Heart right ventricle (tissue), 16 donors: ENCODE results near the gene MRPL1. TPM values are rescaled to one million over a fixed set of nuclear protein-coding genes. Genes with fewer than 3 reads are reported as not detected.

ENCODE experiments used
- ATAC-seq, 8 donors: fragments of 200-7000 bp; cut with Tn5 transposase; one replicate each; pipeline ENCODE4 v1.9.1; 2020; ENCODE audit warnings: mild to moderate bottlenecking in 8 of 8, moderate library complexity in 8 of 8, moderate number of reproducible peaks in 1 of 8
- DNase-seq, 2 donors: peaks; one replicate each; pipeline ENCODE4 v3.0.0-alpha.2; 2020
- H3K27ac ChIP-seq, 10 donors: fragments of 200-600 bp; sonication (generic) in 2 of 10; one replicate each; pipeline versions ENCODE4 v1.5.0 to v1.8.0; 2020 to 2022; ENCODE audit warnings: mild to moderate bottlenecking in 3 of 10
- H3K27me3 ChIP-seq, 7 donors: fragments of 200-600 bp; one replicate each; pipeline ENCODE4 v1.8.0; 2021 to 2022; ENCODE audit warnings: mild to moderate bottlenecking in 2 of 7
- H3K36me3 ChIP-seq, 9 donors: fragments of 200-600 bp; sonication (generic) in 1 of 9; one replicate each; pipeline versions ENCODE4 v1.5.0 to v1.8.0; 2020 to 2022; ENCODE audit warnings: mild to moderate bottlenecking in 2 of 9
- H3K4me1 ChIP-seq, 9 donors: fragments of 200-600 bp; sonication (generic) in 1 of 9; one replicate each; pipeline versions ENCODE4 v1.5.0 to v1.8.0; 2020 to 2022; ENCODE audit warnings: mild to moderate bottlenecking in 4 of 9
- H3K4me3 ChIP-seq, 10 donors: fragments of 200-600 bp; sonication (generic) in 2 of 10; one replicate each; pipeline versions ENCODE4 v1.5.0 to v1.8.0; 2020 to 2022; ENCODE audit warnings: mild to moderate bottlenecking in 7 of 10, moderate library complexity in 2 of 10
- H3K9me3 ChIP-seq, 11 donors: fragments of 200-600 bp in 10 of 11; sonication (generic) in 2 of 11; one replicate each; pipeline versions ENCODE4 v1.5.0 to v1.8.0; 2013 to 2022; ENCODE audit warnings: mild to moderate bottlenecking in 2 of 11, control low read depth in 1 of 11, moderate library complexity in 1 of 11
- WGBS, 2 donors: extraction: QIAGEN DNeasy Blood & Tissue Kit; methylation state at CpG; one replicate each; pipeline ENCODE4 v1.1.7; 2013; ENCODE audit warnings: inconsistent platforms in 1 of 2; 5-methylcytosine and 5-hydroxymethylcytosine counted together
- intact Hi-C, 10 donors: fragments of 100-400 bp; cut with DNase I; formaldehyde crosslinking; loops; one replicate each; pipeline versions ENCODE4 v1.11.1 to v1.14.2; 2022
- polyA plus RNA-seq, 2 donors: library from polyadenylated mRNA; stranded (reverse); fragments of 200-250 nt; gene quantifications; one replicate each; pipeline ENCODE4 v1.2.3, GENCODE V29; 2013
- total RNA-seq, 10 donors: library from RNA; stranded (reverse); fragmentation: NEBNext Ultra II Directional in 3 of 10; extraction: Animal tissue kit (Norgen Biotek cat#: 25700) in 3 of 10; gene quantifications; one replicate each; pipeline versions ENCODE4 v1.2.1 to v1.2.4, GENCODE V29; 2021 to 2023
- TF ChIP-seq, protein P1 (sequence below), 9 donors: fragments of 200-600 bp; sonication (generic) in 2 of 9; IDR thresholded peaks; one replicate each; pipeline versions ENCODE4 v1.5.0 to v1.8.0; 2021 to 2022; ENCODE audit warnings: antibody characterized with exemption in 9 of 9, mild to moderate bottlenecking in 5 of 9, moderate library complexity in 1 of 9
- donor health status: Arrhythmogenic right ventricular cardiomyopathy.
- donor health status: ischemic (EF 13 %, LVEDD 7.1; RV severe dilation, severe dysfunction).
- donor health status: healthy with polysubstance abuse.
- donor health status: DM: no; HTN: yes; CAD: no.
- donor health status: DM: no; HTN: no; CAD: no.
- donor health status: ischemic (EF 25% LVEDD 6.9; RV normal size, moderate dysfunction).
- donor health status: ischemic (EF 25% LVEDD 5.7; RV mildly dilated, moderate dysfunction).
- donor health status: healthy.
- donor health status: DM: yes; HTN: yes; CAD: no.
- donor health status: Ischemic cardiomyopathy.
- donor health status: ischemic (EF 35%, LVEDD 5.7; RV mildly dilated, moderate dysfunction).
- donor health status: nonischemic (EF 11% LVEDD 7.7; RV severe dilation, severe dysfunction).
- donor health status: DM: yes; HTN: yes; CAD: no.
- donor health status: PGD.
- donor health status: ischemic (EF 29% LVEDD 5.4; RV normal size, mild dysfunction).
- donor health status: nonischemic (EF 23%, LVEDD 6.1; RV moderate dilation, normal function).

MRPL1 gene
- total and polyA plus RNA-seq, 12 donors: 29.1 to 57.6 (median 45.8) TPM

DNA sequence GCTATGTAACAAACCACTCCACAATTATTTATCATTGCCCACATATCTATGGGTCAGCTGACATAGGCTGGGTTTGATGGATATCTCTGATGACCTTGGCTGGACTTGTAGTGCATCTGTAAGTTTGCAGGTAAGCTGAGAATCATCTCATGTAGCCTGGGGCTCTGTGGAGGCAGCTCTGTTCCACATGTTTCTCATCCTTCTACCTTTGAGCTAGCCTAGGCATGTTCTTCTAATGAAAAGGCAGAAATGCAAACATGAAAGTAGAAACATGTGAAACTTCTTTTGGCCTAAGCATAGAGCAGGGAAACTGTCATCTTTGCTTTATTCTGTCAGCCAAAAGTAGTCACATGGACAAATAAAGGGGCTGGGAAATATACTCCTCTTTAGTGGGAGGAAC lies 18.2 kb downstream of the MRPL1 start:
- TF ChIP-seq, protein P1, sequence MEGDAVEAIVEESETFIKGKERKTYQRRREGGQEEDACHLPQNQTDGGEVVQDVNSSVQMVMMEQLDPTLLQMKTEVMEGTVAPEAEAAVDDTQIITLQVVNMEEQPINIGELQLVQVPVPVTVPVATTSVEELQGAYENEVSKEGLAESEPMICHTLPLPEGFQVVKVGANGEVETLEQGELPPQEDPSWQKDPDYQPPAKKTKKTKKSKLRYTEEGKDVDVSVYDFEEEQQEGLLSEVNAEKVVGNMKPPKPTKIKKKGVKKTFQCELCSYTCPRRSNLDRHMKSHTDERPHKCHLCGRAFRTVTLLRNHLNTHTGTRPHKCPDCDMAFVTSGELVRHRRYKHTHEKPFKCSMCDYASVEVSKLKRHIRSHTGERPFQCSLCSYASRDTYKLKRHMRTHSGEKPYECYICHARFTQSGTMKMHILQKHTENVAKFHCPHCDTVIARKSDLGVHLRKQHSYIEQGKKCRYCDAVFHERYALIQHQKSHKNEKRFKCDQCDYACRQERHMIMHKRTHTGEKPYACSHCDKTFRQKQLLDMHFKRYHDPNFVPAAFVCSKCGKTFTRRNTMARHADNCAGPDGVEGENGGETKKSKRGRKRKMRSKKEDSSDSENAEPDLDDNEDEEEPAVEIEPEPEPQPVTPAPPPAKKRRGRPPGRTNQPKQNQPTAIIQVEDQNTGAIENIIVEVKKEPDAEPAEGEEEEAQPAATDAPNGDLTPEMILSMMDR (IDR thresholded peaks at IDR 0.05): no peak
- no peak overlapping the region for H3K4me3 ChIP-seq
- ATAC-seq (no peak), DNase-seq (no peak)
- no peaks in the 10 kb centered on the region for H3K9me3 ChIP-seq
- intact Hi-C loops: no loop called here
- H3K4me1 ChIP-seq: no peaks in the 10 kb centered on the region
- H3K36me3 ChIP-seq: peaks cover 0 to 53% (median 8%) of the 10 kb centered on the region in 9 donors
- no peaks in the 10 kb centered on the region for H3K27me3 ChIP-seq
- H3K27ac ChIP-seq: no peak overlapping the region

DNA sequence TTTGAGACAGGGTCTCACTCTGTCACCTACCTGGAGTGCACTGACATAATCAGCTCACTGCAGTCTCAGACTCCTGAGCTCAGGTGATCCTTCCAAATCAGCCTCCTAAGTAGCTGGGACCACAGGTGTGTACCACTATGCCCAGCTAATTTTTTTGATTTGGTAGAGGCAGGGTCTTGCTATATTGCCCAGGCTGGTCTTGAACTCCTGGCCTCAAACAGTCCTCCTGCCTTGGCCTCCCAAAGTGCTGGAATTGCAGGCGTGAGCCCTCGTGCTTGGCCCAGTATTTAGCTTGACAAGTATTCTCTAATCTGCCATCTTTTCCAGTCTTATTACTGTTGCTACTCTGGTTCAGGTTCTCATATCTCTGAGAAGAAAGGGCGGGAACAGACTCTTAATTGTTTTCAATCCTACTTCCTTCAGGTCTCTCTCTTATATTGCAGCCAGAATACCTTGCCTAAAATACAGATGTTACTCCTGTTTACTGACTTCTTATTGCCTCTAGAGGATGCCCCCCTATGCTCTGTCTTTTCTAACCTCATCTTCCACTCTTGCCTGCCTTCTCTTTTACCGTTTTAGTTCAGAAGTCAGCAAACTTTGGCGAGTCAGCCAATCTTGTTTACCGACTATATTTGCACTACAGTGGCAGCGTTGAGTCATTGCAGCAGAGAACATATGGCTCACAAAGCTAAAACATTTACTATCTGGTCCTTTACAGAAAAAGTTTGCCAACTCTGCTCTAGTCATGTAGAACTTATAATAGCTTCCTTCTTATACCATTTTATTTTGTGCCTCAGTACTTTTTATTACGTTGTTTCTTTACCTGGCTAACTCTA lies 19.0 kb downstream of the MRPL1 start:
- DNase-seq (no peak), ATAC-seq (no peak)
- intact Hi-C loops: no loop called here
- Histone ChIP-seq H3K4me3 (no peak overlapping the region), H3K36me3 (peaks cover 0 to 53% (median 12%) of the 10 kb centered on the region in 9 donors), H3K4me1 (no peaks in the 10 kb centered on the region), H3K27ac (no peak overlapping the region), H3K27me3 (no peaks in the 10 kb centered on the region), H3K9me3 (no peaks in the 10 kb centered on the region)
- TF ChIP-seq, protein P1 (IDR thresholded peaks at IDR 0.05): no peak
- 93 to 96% methylated on average over 8 of the region's 8 CpGs for WGBS, 2 donors

DNA sequence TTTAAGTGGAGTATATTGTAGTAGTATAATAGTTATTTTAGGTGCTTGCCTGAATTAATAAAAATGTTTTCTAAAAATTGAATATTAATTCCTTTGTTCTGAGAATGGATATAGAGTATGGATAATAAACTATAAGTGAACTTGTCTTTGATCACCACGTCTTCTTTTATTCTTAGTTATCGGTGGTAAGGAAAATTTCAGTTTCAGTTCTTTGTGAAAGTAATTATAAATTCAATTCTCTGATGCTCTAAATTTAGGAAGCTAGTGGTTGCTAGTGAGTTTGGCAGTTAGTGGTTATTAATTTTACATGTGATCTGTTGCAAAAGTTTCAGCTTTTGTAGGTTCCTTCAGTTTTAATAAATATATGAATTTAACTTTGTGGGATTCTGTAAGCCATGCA lies 30.8 kb downstream of the MRPL1 start:
- Histone ChIP-seq H3K9me3 (no peaks in the 10 kb centered on the region), H3K27ac (no peak overlapping the region), H3K4me1 (peaks cover 0 to 8% (median 0%) of the 10 kb centered on the region in 9 donors), H3K27me3 (no peaks in the 10 kb centered on the region), H3K36me3 (peaks cover 0 to 79% (median 14%) of the 10 kb centered on the region in 9 donors), H3K4me3 (no peak overlapping the region)
- intact Hi-C loops: no loop called here
- DNase-seq (no peak), ATAC-seq (no peak)
- TF ChIP-seq, protein P1 (IDR thresholded peaks at IDR 0.05): no peak
- 82 to 85% methylated on average over 2 of the region's 2 CpGs for WGBS, 2 donors

DNA sequence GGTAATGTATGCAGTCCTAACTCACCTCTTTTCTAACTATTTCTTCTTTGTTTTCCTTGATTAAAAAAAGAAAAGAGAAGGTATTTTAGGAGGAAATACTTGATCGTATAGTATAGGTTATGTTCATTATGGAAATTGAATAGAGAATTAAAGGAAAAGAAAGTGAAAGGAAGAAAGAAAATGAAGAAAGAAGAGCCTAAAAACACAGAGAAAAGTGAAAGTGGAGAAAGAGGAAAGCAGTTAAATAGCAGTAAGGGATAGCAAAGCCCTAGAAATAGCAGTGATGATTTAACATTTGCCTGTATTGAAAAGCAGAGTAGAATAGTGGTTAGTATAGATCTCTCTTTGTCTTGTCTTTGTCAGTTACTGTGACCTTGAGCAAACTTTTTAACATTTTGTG lies 37.0 kb downstream of the MRPL1 start:
- no peak overlapping the region for H3K4me3 ChIP-seq
- WGBS, 2 donors: 75 to 80% methylated on average over 1 of the region's 1 CpG
- peaks cover 0 to 63% (median 7%) of the 10 kb centered on the region in 9 donors for H3K36me3 ChIP-seq
- intact Hi-C loops: no loop called here
- no peak for ATAC-seq
- H3K9me3 ChIP-seq: no peaks in the 10 kb centered on the region
- H3K4me1 ChIP-seq: peaks cover 0 to 4% (median 0%) of the 10 kb centered on the region in 9 donors
- no peaks in the 10 kb centered on the region for H3K27me3 ChIP-seq
- no peak for DNase-seq
- H3K27ac ChIP-seq: no peak overlapping the region
- TF ChIP-seq, protein P1 (IDR thresholded peaks at IDR 0.05): no peak
